K562 (cell line): ENCODE results near the gene ATXN7L1. TPM values are rescaled to one million over a fixed set of nuclear protein-coding genes. Genes with fewer than 3 reads are reported as not detected.
"Not testable (repeated sequence)": the region's sequence is repeated elsewhere in the genome, so short reads cannot be mapped to it uniquely, and the experiment has no call there.

ENCODE experiments used
- ATAC-seq: fragments of 200-7000 bp; cut with Tn5 transposase; 3 replicates; pipeline ENCODE4 v1.9.1; 2020; ENCODE audit warnings: moderate library complexity
- BruUV-seq: library from RNA; stranded (reverse); fragments of 400-500 nt; replicated peaks from 2 replicates; lab custom pipeline; 2021; lab: Mats Ljungman, UMichigan
- CTCF ChIA-PET: fragments of 300-600 bp; formaldehyde crosslinking; extraction: SDS; loops from one replicate; lab custom pipeline; 2021; ENCODE audit warnings: low intra/inter-chr PET ratio; lab: Yijun Ruan, JAX
- POLR2A ChIA-PET: fragments of 300-600, 350-650 bp; sonication (Branson Sonifier 250); formaldehyde crosslinking; extraction: SDS; loops from one replicate; lab custom pipeline; 2021; ENCODE audit warnings: antibody characterized with exemption, inconsistent platforms; lab: Yijun Ruan, JAX
- DNase-seq, 4 experiments: peaks; one replicate each; pipeline versions ENCODE4 v3.0.0 to v3.0.0-alpha.2; 2011 to 2018; ENCODE audit warnings: low spot score in 3 of 4, mixed read lengths in 3 of 4; ENCODE audit errors: extremely low read depth in 1 of 4
- FAIRE-seq: peaks from 2 replicates; lab custom pipeline; 2011; peaks lifted over from hg19 to GRCh38; lab: Jason Lieb, UNC
- H2AFZ ChIP-seq: 2 replicates; pipeline ENCODE4 v1.6.0; 2011; ENCODE audit warnings: low read depth, low read length, control low read depth, inconsistent platforms
- H3K27ac ChIP-seq: fragments of 200-600 bp; 3 replicates; pipeline ENCODE4 v1.8.0; 2011; ENCODE audit warnings: low read depth, mild to moderate bottlenecking, control low read depth, inconsistent platforms, low read length, moderate library complexity, mixed read lengths; ENCODE audit errors: extremely low read depth
- H3K27me3 ChIP-seq, 2 experiments: fragments of 300-600 bp in 1 of 2; 2 replicates in 1 of 2; 3 replicates in 1 of 2; pipeline versions ENCODE4 v1.6.0 to v1.8.0; 2011; ENCODE audit warnings: inconsistent platforms in 2 of 2, low read length in 2 of 2, mild to moderate bottlenecking in 1 of 2, mixed read lengths in 1 of 2, moderate library complexity in 1 of 2; ENCODE audit not compliant: control insufficient read depth in 2 of 2, insufficient read depth in 2 of 2
- H3K36me3 ChIP-seq: fragments of 300-600 bp; 3 replicates; pipeline ENCODE4 v1.8.0; 2011; ENCODE audit warnings: mild to moderate bottlenecking, low read length, inconsistent platforms; ENCODE audit not compliant: control insufficient read depth, insufficient read depth
- H3K4me1 ChIP-seq, 2 experiments: fragments of 200-600 bp in 1 of 2; replicated peaks in 1 of 2; 2 replicates in 1 of 2; 3 replicates in 1 of 2; pipeline versions ENCODE4 v1.5.1 to v1.8.0; 2011; ENCODE audit warnings: inconsistent platforms in 2 of 2, low read length in 2 of 2, mild to moderate bottlenecking in 1 of 2, mixed read lengths in 1 of 2, moderate library complexity in 1 of 2; ENCODE audit not compliant: control insufficient read depth in 2 of 2, insufficient read depth in 2 of 2
- H3K4me2 ChIP-seq: 2 replicates; pipeline ENCODE4 v1.6.1; 2011; ENCODE audit warnings: low read length, control low read depth, inconsistent platforms, mixed read lengths; ENCODE audit not compliant: insufficient read depth
- H3K4me3 ChIP-seq: fragments of 200-600 bp; sonication (generic), shearing (Covaris generic); 2 replicates; pipeline ENCODE4 v1.5.1; 2016; ENCODE audit warnings: control low read depth, inconsistent platforms
- H3K79me2 ChIP-seq: fragments of 200-600 bp; 3 replicates; pipeline ENCODE4 v1.8.0; 2011; ENCODE audit warnings: low read length, inconsistent platforms; ENCODE audit not compliant: control insufficient read depth, insufficient read depth
- H3K9ac ChIP-seq, 2 experiments: 2 replicates each; pipeline versions ENCODE4 v1.6.0 to v1.6.1; 2011; ENCODE audit warnings: low read depth in 2 of 2, low read length in 2 of 2, control low read depth in 1 of 2, inconsistent platforms in 1 of 2, mild to moderate bottlenecking in 1 of 2, mixed read lengths in 1 of 2; ENCODE audit not compliant: insufficient read depth in 1 of 2
- H3K9me1 ChIP-seq: one replicate; pipeline ENCODE4 v1.6.0; 2011; ENCODE audit warnings: inconsistent platforms, mild to moderate bottlenecking, low read length, moderate library complexity; ENCODE audit not compliant: control insufficient read depth, insufficient read depth
- H3K9me3 ChIP-seq: replicated peaks from 2 replicates; pipeline ENCODE4 v1.5.1; 2011; ENCODE audit warnings: low read depth, low read length, inconsistent platforms; ENCODE audit not compliant: control insufficient read depth, insufficient read depth
- H4K20me1 ChIP-seq: replicated peaks from 2 replicates; pipeline ENCODE4 v1.6.1; 2011; ENCODE audit warnings: low read length, inconsistent platforms, mixed read lengths; ENCODE audit not compliant: control insufficient read depth, insufficient read depth
- CBX3 ChIP-seq, 2 experiments: IDR thresholded peaks; 1 replicate in 1 of 2; 2 replicates in 1 of 2; pipeline ENCODE4 v1.6.1; 2012; ENCODE audit warnings: inconsistent platforms in 2 of 2, low read length in 2 of 2, borderline replicate concordance in 1 of 2, control low read depth in 1 of 2
- CXXC5 ChIP-seq: fragments of 250-450 bp; sonication (Bioruptor Pico); IDR thresholded peaks from 2 replicates; pipeline ENCODE4 v1.8.0; 2022; ENCODE audit warnings: inconsistent platforms, mild to moderate bottlenecking, moderate library complexity
- DACH1 ChIP-seq: fragments of 450-650 bp; IDR thresholded peaks from 2 replicates; pipeline ENCODE4 v1.6.1; 2018; ENCODE audit not compliant: partially characterized antibody
- GATA2 ChIP-seq: sonication (generic); formaldehyde crosslinking; IDR thresholded peaks from 2 replicates; pipeline ENCODE4 v1.4.0; 2020; ENCODE audit warnings: mild to moderate bottlenecking, missing genetic modification reagents
- GATAD2B ChIP-seq: fragments of 450-650 bp; IDR thresholded peaks from 2 replicates; pipeline ENCODE4 v1.6.1; 2017; ENCODE audit warnings: mild to moderate bottlenecking, borderline replicate concordance
- KLF10 ChIP-seq: fragments of 250-450 bp; sonication (Bioruptor Pico); IDR thresholded peaks from 2 replicates; pipeline ENCODE4 v1.6.1; 2021; ENCODE audit warnings: matching md5 sums
- MTA1 ChIP-seq: fragments of 450-650 bp; IDR thresholded peaks from 2 replicates; pipeline ENCODE4 v1.6.1; 2017; ENCODE audit warnings: borderline replicate concordance
- MTA2 ChIP-seq: fragments of 450-650 bp; IDR thresholded peaks from 2 replicates; pipeline ENCODE4 v1.6.1; 2016; ENCODE audit warnings: low read depth
- NCOR1 ChIP-seq: fragments of 450-650 bp; IDR thresholded peaks from 2 replicates; pipeline ENCODE4 v1.6.1; 2016; ENCODE audit warnings: mild to moderate bottlenecking, moderate library complexity
- WGBS: fragments of 100-300 bp; shearing (Covaris generic); methylation state at CpG from one replicate; pipeline ENCODE4 v1.1.6; 2016; ENCODE audit warnings: low coverage, mixed read lengths; ENCODE audit not compliant: insufficient coverage; ENCODE audit errors: missing lambda C conversion rate; 5-methylcytosine and 5-hydroxymethylcytosine counted together
- in situ Hi-C: fragments of 300-500 bp; cut with MboI; formaldehyde crosslinking; loops from 4 replicates; pipeline ENCODE4 v1.15.0; 2018; ENCODE audit warnings: inconsistent platforms, mixed read lengths
- intact Hi-C: fragments of 100-400 bp; cut with micrococcal nuclease; formaldehyde crosslinking; loops from 2 replicates; pipeline ENCODE4 v1.14.2; 2022
- polyA plus RNA-seq, 8 experiments: library from polyadenylated mRNA; depleted of rRNA in 4 of 8; stranded (reverse) in 5 of 8; unstranded in 3 of 8; fragments of >200 nt; fragmentation: Nextera tagmentation in 2 of 8; fragmentation: Illumina TruSeq in 1 of 8; extraction: Ambion mirVana in 2 of 8; extraction: Trizol in 1 of 8; gene quantifications; 2 replicates each; pipeline versions ENCODE4 v1.2.1 to v1.2.3, GENCODE V29; 2011 to 2014; ENCODE audit warnings: inconsistent platforms in 1 of 8, missing spikeins in 1 of 8
- total RNA-seq, 7 experiments: library from RNA; depleted of rRNA in 6 of 7; stranded (reverse); fragments of >200 nt in 6 of 7; fragmentation: Illumina TruSeq in 2 of 7; extraction: Trizol in 2 of 7; gene quantifications; 2 replicates each; pipeline versions ENCODE4 v1.2.1 to v1.2.3, GENCODE V29; 2011 to 2021; ENCODE audit warnings: low replicate concordance in 1 of 7
- TF ChIP-seq, protein P1 (sequence below): fragments of 450-650 bp; IDR thresholded peaks from 2 replicates; pipeline ENCODE4 v1.6.1; 2016; ENCODE audit warnings: antibody characterized with exemption

The ATXN7L1 gene
- total and polyA plus RNA-seq, 9 of the 15 experiments (the other 6 are each of a cell fraction or from before 2014, with no cell fraction given): 6.6 to 13.7 (median 10.7) TPM

- no peak for TF ChIP-seq NCOR1
- no peak for TF ChIP-seq KLF10 (CRISPR knock-in tag)
- TF ChIP-seq CBX3 (IDR thresholded peaks at IDR 0.05; ENCODE audit: borderline replicate concordance in 1 of 2, low read length in 2 of 2): no peak
- TF ChIP-seq MTA2: no peak
- TF ChIP-seq CXXC5 (CRISPR knock-in tag): no peak
Observed at GRCh38 chr7:105790996-105791395, 85.4 kb downstream of the ATXN7L1 start (continued).

GRCh38 chr7:105790452-105790851 is 85.9 kb downstream of the ATXN7L1 start:
- H3K4me1 ChIP-seq, in situ Hi-C loops, intact Hi-C loops, H3K9me3 ChIP-seq, H2AFZ ChIP-seq, H3K79me2 ChIP-seq, H3K9me1 ChIP-seq, H3K4me2 ChIP-seq, H3K27ac ChIP-seq, DNase-seq, FAIRE-seq, H3K36me3 ChIP-seq, ATAC-seq, H3K4me3 ChIP-seq, H3K9ac ChIP-seq, CTCF ChIA-PET, BruUV-seq: not testable (repeated sequence)
- POLR2A ChIA-PET: interaction anchor here (0.6 kb wide), 1 partner anchor 56 kb away, joined by 3 read pairs; no protein-coding TSS in a partner anchor
- Histone ChIP-seq H4K20me1 (peaks cover 17% of the 10 kb centered on the region), H3K27me3 (peaks cover 0 to 22% of the 10 kb centered on the region in 2 experiments; a peak in 2 of 5 replicates)
- WGBS: 88% methylated on average over 2 of the region's 2 CpGs
- TF ChIP-seq DACH1: peak; percentile 97
- peak; percentile 56; the same call in 1 of the 2 replicates for TF ChIP-seq GATA2 (CRISPR knock-in tag)
- TF ChIP-seq GATAD2B: peak; percentile 50; the same call in 1 of the 2 replicates
- TF ChIP-seq, protein P1, sequence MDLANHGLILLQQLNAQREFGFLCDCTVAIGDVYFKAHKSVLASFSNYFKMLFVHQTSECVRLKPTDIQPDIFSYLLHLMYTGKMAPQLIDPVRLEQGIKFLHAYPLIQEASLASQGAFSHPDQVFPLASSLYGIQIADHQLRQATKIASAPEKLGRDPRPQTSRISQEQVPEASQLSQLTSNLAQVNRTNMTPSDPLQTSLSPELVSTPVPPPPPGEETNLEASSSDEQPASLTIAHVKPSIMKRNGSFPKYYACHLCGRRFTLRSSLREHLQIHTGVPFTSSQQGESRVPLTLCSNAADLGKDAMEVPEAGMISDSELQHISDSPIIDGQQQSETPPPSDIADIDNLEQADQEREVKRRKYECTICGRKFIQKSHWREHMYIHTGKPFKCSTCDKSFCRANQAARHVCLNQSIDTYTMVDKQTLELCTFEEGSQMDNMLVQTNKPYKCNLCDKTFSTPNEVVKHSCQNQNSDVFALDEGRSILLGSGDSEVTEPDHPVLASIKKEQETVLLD: peak; percentile 73; the same call in 1 of the 2 replicates
- peak; percentile 81; the same call in 1 of the 2 replicates for TF ChIP-seq MTA1
